ENCODE results near the gene INO80B. TPM values are rescaled to one million over a fixed set of nuclear protein-coding genes. Genes with fewer than 3 reads are reported as not detected.

Gene INO80B
- polyA plus RNA-seq, 1 experiment = 6.4 TPM

GRCh38 chr2:74427551-74427950 is 27.3 kb upstream of the INO80B start:
- ChIA-PET CTCF (interaction anchor here (0.9 to 1.1 kb wide), 2 partner anchors 12 to 13 kb away, joined by 3 read pairs; no protein-coding TSS in a partner anchor), POLR2A (no interaction called here)
- TF ChIP-seq, protein P1, sequence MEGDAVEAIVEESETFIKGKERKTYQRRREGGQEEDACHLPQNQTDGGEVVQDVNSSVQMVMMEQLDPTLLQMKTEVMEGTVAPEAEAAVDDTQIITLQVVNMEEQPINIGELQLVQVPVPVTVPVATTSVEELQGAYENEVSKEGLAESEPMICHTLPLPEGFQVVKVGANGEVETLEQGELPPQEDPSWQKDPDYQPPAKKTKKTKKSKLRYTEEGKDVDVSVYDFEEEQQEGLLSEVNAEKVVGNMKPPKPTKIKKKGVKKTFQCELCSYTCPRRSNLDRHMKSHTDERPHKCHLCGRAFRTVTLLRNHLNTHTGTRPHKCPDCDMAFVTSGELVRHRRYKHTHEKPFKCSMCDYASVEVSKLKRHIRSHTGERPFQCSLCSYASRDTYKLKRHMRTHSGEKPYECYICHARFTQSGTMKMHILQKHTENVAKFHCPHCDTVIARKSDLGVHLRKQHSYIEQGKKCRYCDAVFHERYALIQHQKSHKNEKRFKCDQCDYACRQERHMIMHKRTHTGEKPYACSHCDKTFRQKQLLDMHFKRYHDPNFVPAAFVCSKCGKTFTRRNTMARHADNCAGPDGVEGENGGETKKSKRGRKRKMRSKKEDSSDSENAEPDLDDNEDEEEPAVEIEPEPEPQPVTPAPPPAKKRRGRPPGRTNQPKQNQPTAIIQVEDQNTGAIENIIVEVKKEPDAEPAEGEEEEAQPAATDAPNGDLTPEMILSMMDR (IDR thresholded peaks at IDR 0.05; ENCODE audit: insufficient read depth, low read depth, low read length) = no peak
- peaks cover 29% of the 10 kb centered on the region for H3K36me3 ChIP-seq (ENCODE audit: control insufficient read depth, insufficient read depth, low read length)
- H3K4me3 ChIP-seq (ENCODE audit: low read depth, low read length) = no peak overlapping the region
- DNase-seq (ENCODE audit: low read depth) = no peak
- no peaks in the 10 kb centered on the region for H3K27me3 ChIP-seq (ENCODE audit: control insufficient read depth, insufficient read depth, low read length)

DNA sequence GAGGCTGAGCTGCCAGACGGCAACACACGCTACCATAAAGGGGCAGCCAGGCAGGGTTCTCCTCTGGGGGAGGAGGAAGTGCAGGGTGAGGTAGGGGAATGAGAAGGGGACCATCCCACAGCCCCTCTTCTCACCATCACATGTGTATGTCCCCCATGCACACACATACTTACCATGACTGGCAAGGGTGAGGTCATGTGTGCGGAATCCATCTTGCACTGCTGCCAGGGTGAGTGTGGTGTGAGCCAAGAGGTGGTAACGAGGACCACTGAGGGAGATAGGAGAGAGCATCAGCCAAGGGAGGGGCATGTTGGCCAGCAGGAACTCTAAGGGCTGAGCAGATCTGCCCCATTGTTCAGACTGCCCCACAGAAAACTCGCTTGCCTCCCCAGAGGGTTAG is 26.2 kb upstream of the INO80B start:
- CTCF ChIA-PET = interaction anchor here (0.8 to 1.2 kb wide), 3 partner anchors 9 to 94 kb away, joined by 3 read pairs; no protein-coding TSS in a partner anchor
- no peak overlapping the region for H3K4me3 ChIP-seq (ENCODE audit: low read depth, low read length)
- peaks cover 29% of the 10 kb centered on the region for H3K36me3 ChIP-seq (ENCODE audit: control insufficient read depth, insufficient read depth, low read length)
- DNase-seq (ENCODE audit: low read depth) = no peak
- TF ChIP-seq, protein P1 (IDR thresholded peaks at IDR 0.05; ENCODE audit: insufficient read depth, low read depth, low read length) = no peak
- H3K27me3 ChIP-seq (ENCODE audit: control insufficient read depth, insufficient read depth, low read length) = no peaks in the 10 kb centered on the region
- POLR2A ChIA-PET = no interaction called here

DNA sequence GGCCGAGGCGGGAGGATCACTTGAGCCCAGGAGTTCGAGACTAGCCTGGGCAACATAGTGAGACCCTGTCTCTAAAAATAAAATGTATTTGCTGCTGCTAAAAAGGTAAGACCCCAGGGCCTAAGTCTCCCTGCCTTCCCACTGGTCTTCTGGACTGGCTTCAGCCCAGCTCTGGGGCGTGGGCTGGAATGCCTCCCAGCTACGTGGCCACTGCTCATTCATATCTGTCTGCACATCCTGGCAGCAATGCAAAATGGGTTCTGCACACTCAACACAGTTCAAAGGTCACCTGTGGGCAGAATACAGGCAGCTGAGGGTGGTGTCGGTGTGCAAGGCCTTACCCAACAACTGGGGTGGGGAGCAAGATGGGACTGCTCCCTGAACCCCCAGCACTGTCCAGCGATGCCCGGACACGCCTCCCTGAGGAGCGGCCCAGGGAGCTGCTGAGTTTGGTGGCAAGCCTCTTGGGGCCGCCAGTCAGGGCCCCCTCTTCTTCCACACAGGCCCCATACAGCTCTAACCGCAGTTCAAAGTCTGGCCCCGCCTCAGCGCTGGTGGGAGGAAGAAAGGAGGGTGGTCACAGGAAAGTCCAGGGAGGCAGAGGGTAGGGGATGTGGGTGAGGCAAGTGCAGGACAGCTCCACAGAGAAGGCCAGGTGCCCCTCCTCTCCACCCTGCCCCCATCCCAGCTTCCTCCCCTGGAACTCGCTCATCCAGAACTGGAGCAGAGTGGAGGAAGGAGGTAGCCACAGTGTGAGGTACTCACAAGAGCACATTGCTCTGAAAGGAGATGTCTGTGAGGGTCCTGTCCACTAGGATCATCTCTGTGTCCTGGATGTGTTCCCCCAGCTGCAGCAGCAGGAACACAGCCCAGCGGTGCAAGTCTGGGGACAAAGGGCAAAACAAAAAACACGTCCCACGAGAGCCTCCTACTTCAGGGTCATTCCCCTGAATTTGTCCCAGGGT is 25.1 kb upstream of the INO80B start:
- Histone ChIP-seq H3K36me3 (ENCODE audit: control insufficient read depth, insufficient read depth, low read length) (peaks cover 27% of the 10 kb centered on the region), H3K4me3 (ENCODE audit: low read depth, low read length) (no peak overlapping the region), H3K27me3 (ENCODE audit: control insufficient read depth, insufficient read depth, low read length) (no peaks in the 10 kb centered on the region)
- DNase-seq (ENCODE audit: low read depth) = no peak
- TF ChIP-seq, protein P1 (IDR thresholded peaks at IDR 0.05; ENCODE audit: insufficient read depth, low read depth, low read length) = no peak
- ChIA-PET CTCF (interaction anchor here (1.2 kb wide), 1 partner anchor 8 kb away, joined by 3 read pairs; no protein-coding TSS in a partner anchor), POLR2A (interaction anchor here (0.7 kb wide), 1 partner anchor 473 kb away, joined by 3 read pairs; no protein-coding TSS in a partner anchor)

DNA sequence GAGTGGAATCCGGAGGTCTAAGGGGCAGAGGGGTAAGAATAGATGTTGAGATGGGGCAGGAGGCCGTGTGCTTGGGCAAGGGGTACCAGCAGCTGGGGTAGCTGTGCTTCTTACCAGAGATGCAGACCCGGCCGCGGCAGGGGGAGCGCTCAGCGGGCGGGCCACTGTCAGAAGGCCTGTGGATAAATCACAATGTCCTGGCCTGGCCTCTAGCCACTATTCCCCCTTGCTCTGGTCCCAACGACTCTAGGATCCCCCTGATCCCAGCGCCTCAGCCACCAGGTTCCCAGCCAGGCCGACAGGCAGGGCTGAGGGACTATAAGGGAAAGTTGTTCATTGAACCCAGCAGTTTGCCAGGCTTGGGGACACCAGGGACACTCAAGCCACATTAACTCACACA is 24.4 kb upstream of the INO80B start:
- no peak for DNase-seq (ENCODE audit: low read depth)
- CTCF ChIA-PET = no interaction called here
- TF ChIP-seq, protein P1 (IDR thresholded peaks at IDR 0.05; ENCODE audit: insufficient read depth, low read depth, low read length) = no peak
- H3K36me3 ChIP-seq (ENCODE audit: control insufficient read depth, insufficient read depth, low read length) = peaks cover 25% of the 10 kb centered on the region
- H3K4me3 ChIP-seq (ENCODE audit: low read depth, low read length) = no peak overlapping the region
- POLR2A ChIA-PET = no interaction called here
- H3K27me3 ChIP-seq (ENCODE audit: control insufficient read depth, insufficient read depth, low read length) = no peaks in the 10 kb centered on the region

DNA sequence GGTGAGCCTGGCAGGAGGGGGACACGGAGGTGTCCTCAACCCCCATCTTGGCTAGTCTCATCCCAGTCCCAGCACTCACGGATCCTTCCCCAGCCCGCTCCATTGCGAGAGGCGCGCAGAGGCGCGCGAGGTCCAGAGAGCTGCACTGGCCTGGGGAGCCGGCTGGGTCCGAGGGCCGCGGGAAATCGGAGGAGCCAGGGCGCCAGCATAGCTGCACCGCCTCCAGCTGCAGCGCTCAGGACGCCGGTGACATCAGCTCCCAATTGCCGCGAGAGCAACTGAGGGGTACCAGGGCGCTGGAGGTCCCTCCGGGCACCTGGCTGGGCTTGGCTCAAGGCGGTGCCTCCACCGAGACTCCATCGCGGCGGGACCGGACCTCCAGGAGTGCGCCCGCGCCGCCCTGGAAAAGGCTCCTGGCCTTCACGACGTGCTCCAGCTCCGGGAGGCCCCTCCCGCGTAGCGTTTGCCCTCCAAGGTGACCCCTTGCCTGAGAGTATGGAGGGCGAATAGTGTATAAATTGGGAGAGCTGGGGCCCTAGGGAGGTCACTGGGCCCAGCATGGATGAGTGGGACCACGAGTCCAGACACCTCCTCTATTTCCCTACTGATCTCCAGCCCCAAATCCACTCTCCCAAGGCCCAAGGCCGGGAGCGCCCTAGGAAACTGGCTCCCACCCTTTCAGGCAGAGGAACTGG is 18.6 kb upstream of the INO80B start:
- TF ChIP-seq, protein P1 (IDR thresholded peaks at IDR 0.05; ENCODE audit: insufficient read depth, low read depth, low read length) = no peak
- no peak for DNase-seq (ENCODE audit: low read depth)
- POLR2A ChIA-PET = no interaction called here
- peaks cover 5% of the 10 kb centered on the region for H3K36me3 ChIP-seq (ENCODE audit: control insufficient read depth, insufficient read depth, low read length)
- H3K4me3 ChIP-seq (ENCODE audit: low read depth, low read length) = no peak overlapping the region
- CTCF ChIA-PET = interaction anchor here (0.5 to 1.1 kb wide), 2 partner anchors 18 to 187 kb away, joined by 3 read pairs; partner anchors contain the start of gene INO80B
- no peaks in the 10 kb centered on the region for H3K27me3 ChIP-seq (ENCODE audit: control insufficient read depth, insufficient read depth, low read length)

Data from BJ (cell line).